Measurements from ENCODE around the gene TASL. TPM values are rescaled to one million over a fixed set of nuclear protein-coding genes. Genes with fewer than 3 reads are reported as not detected.
"Not testable (repeated sequence)": the region's sequence is repeated elsewhere in the genome, so short reads cannot be mapped to it uniquely, and the experiment has no call there.

The TASL gene
- total RNA-seq, 3 donors from 2014 or later: 0.66 to 1.6 (median 1.4) TPM

DNA sequence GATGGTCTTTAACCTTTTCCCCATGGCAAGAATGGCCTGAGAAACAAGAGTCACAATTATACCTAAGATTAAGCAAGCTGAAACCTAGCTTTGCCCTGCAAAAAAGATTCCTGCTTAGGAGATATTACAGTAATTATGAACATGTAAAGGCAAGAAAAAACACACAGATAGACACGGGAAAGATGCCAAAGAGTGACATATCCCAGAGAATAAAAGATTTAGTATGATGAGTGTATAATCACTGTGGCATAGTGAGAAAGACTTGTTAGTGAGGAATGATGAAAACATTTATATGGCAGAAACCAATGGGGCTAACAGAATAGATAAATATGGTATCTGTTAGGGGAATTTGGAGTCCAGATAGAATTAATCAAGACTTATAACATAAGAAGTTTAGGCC is 29.6 kb upstream of the TASL start:
- intact Hi-C loops (cut with DNase I; ENCODE audit: low total_unique reads): no loop called here
- DNase-seq (ENCODE audit: low spot score in 2 of 2): no peak
- H3K9me3 ChIP-seq: no peaks in the 10 kb centered on the region
- no peaks in the 10 kb centered on the region for H3K36me3 ChIP-seq
- no peaks in the 10 kb centered on the region for H3K4me1 ChIP-seq
- no peak overlapping the region for H3K4me3 ChIP-seq
- TF ChIP-seq, protein P1, sequence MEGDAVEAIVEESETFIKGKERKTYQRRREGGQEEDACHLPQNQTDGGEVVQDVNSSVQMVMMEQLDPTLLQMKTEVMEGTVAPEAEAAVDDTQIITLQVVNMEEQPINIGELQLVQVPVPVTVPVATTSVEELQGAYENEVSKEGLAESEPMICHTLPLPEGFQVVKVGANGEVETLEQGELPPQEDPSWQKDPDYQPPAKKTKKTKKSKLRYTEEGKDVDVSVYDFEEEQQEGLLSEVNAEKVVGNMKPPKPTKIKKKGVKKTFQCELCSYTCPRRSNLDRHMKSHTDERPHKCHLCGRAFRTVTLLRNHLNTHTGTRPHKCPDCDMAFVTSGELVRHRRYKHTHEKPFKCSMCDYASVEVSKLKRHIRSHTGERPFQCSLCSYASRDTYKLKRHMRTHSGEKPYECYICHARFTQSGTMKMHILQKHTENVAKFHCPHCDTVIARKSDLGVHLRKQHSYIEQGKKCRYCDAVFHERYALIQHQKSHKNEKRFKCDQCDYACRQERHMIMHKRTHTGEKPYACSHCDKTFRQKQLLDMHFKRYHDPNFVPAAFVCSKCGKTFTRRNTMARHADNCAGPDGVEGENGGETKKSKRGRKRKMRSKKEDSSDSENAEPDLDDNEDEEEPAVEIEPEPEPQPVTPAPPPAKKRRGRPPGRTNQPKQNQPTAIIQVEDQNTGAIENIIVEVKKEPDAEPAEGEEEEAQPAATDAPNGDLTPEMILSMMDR (IDR thresholded peaks at IDR 0.05): no peak
- TF ChIP-seq POLR2AphosphoS5 (IDR thresholded peaks at IDR 0.05): no peak
- TF ChIP-seq POLR2A (IDR thresholded peaks at IDR 0.05): no peak
- no peak overlapping the region for H3K27ac ChIP-seq
- peaks cover 0 to 6% of the 10 kb centered on the region in 2 donors for H3K27me3 ChIP-seq

DNA sequence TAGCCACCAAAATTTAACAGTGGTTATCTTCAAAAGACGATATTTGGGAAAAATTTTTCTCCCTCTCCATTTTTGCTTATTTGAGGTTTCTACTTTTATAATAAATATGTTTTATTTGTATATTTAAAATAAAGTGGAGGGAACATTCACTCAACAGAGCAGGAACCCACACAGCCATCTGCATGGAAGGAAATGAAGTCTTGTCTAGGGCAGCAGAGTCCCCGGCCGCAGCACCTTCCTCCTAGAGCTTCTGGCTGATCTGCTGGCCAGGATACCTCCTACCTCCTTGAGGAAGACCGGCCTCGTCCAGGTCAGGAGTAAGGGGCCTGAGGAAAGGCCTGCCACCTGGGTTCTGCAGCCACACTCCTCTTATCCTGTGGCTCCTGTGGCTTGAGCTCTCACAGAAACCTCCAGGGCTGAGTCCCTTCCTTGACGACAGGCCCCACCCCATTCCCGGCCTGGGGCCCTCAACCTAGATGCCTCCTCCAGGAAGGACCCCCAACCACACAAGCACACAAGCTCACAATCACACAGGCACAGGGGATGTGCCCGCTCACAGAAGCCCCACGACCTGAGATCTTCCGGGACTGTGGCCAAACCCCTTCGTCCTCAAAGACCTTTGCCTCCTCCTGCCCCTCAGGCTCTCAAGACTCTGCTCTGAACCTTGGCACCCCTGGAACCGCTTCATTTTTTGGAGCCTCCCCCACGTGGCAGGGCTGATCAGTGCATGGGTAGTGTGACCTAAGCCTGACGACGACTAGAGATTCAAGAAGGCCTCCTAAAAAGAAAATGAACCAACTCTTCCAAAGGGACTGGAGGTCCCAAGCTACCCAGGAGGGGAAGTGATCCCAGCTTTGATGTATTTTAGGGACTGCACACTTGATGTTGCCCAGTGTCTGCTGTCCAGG is 23.0 kb upstream of the TASL start:
- H3K27me3 ChIP-seq: peaks cover 0 to 18% of the 10 kb centered on the region in 2 donors
- H3K4me1 ChIP-seq; H3K36me3 ChIP-seq; H3K4me3 ChIP-seq; DNase-seq (ENCODE audit: low spot score in 2 of 2); H3K27ac ChIP-seq; H3K9me3 ChIP-seq; intact Hi-C loops (cut with DNase I; ENCODE audit: low total_unique reads): not testable (repeated sequence)

DNA sequence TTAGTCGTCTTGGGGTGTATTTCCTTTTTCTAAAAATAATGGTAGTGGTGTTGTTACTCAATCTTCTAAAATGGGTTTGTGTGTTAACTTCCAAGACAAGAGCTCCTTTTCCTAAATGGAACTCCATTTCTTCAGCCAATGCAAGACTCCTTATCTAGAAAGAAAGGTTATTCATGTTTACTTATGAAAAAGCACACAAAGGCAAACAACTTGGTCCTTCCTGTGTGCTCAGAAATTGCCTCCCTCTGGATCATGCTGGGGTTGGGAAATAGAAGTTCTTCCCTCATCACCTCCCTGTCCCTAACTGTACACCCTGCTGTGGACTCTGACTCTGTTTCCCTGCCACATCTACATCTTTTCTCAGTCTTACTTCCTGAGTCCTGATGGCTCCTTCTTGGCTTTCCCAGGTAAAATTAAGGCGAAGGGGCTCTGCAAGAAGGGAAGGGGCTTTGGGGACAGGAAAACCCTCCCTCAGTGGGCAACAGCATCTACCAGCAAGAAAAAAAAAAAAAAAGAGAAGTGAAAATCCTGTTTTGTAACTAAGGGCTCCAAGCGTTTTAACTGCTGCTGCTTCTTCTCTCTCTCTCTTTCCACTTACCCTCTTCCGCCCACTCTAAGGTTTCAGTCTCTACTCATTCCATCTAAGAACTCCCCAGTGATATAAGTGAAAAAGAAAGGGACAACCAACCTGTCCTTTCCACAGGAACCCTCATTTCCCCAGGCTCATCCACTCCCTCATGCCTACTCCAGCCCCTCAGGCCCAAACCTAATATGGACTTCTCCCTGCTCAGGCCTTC is 19.8 kb upstream of the TASL start:
- H3K27ac ChIP-seq: no peak overlapping the region
- no peak for DNase-seq (ENCODE audit: low spot score in 2 of 2)
- no peaks in the 10 kb centered on the region for H3K36me3 ChIP-seq
- H3K27me3 ChIP-seq: peaks cover 0 to 18% of the 10 kb centered on the region in 2 donors
- no peaks in the 10 kb centered on the region for H3K9me3 ChIP-seq
- TF ChIP-seq, protein P1 (IDR thresholded peaks at IDR 0.05): no peak
- TF ChIP-seq POLR2AphosphoS5 (IDR thresholded peaks at IDR 0.05): no peak
- TF ChIP-seq POLR2A (IDR thresholded peaks at IDR 0.05): no peak
- no peak overlapping the region for H3K4me3 ChIP-seq
- no peaks in the 10 kb centered on the region for H3K4me1 ChIP-seq
- intact Hi-C loops (cut with DNase I; ENCODE audit: low total_unique reads): no loop called here

DNA sequence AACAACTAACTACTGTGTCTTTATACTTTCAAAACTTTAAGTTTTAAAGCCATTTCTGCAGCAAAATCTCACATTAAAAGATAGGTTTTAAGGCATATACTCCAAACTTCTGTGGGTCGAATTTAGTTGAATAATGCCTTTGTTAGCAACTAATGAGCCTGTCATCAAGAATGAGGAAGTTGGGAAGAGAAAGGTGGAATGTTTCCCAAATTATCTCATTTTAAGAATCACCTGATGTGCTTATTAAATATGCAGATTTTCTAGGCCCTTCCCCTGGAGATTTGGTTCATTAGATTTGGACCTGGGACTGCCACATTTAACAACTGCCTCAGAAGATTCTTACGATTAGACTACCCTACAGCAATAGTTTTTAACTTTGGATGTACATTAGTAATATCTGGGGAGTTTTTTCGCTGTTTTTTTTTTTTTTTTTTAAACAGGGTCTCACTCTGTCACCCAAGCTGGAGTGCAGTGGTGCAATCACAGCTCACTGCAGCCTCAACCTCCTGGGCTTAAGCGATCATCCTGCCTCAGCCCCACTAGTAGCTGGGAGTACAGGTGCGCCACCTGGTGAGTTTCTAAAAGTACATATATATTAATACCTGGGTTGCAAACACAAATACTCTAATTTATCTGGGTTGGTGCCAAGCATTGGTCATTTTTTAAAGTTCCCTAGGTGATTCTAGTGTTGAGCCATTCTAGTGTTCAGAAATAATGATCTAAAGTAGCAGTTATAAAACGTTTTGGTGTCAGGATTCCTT is 16.1 kb upstream of the TASL start:
- Histone ChIP-seq H3K27me3 (peaks cover 0 to 29% of the 10 kb centered on the region in 2 donors), H3K27ac (peak overlapping the region in 1 of 2 donors; percentile 2), H3K36me3 (no peaks in the 10 kb centered on the region), H3K4me1 (no peaks in the 10 kb centered on the region), H3K9me3 (no peaks in the 10 kb centered on the region), H3K4me3 (no peak overlapping the region)
- intact Hi-C loops (cut with DNase I; ENCODE audit: low total_unique reads): no loop called here
- TF ChIP-seq, protein P1 (IDR thresholded peaks at IDR 0.05): no peak
- TF ChIP-seq POLR2AphosphoS5 (IDR thresholded peaks at IDR 0.05): no peak
- no peak for TF ChIP-seq POLR2A (IDR thresholded peaks at IDR 0.05)
- DNase-seq (ENCODE audit: low spot score in 2 of 2): no peak

DNA sequence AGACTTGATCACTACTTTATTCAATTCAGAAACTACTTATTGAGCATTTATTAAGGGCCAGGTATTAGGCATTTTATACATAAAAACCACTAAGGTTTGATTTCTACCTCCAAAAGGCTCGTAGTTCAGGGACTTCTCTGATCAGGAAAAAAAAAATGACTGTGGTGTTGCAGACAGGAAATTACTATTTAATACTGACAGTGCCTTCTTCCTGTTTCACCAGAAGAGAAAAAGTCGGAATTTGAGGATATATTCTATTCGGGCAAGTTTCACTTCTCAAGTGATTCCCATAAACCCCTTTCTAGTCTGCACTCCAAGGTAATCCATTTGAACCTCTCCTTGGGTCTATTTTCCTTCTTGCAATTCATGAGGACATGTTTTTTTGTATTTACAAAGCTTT is 15.3 kb upstream of the TASL start:
- Histone ChIP-seq H3K9me3 (no peaks in the 10 kb centered on the region), H3K27ac (peak overlapping the region in 1 of 2 donors; percentile 2), H3K36me3 (no peaks in the 10 kb centered on the region), H3K4me1 (no peaks in the 10 kb centered on the region), H3K27me3 (peaks cover 0 to 21% of the 10 kb centered on the region in 2 donors), H3K4me3 (no peak overlapping the region)
- no peak for TF ChIP-seq POLR2AphosphoS5 (IDR thresholded peaks at IDR 0.05)
- TF ChIP-seq, protein P1 (IDR thresholded peaks at IDR 0.05): no peak
- no peak for TF ChIP-seq POLR2A (IDR thresholded peaks at IDR 0.05)
- intact Hi-C loops (cut with DNase I; ENCODE audit: low total_unique reads): no loop called here
- DNase-seq (ENCODE audit: low spot score in 2 of 2): no peak

Data from breast epithelium (tissue), 4 donors.